IMR-90 (cell line): ENCODE measurements around the gene STK10. TPM values are rescaled to one million over a fixed set of nuclear protein-coding genes. Genes with fewer than 3 reads are reported as not detected.

ENCODE experiments used
- ATAC-seq: fragments of 200-7000 bp; cut with Tn5 transposase; 2 replicates; pipeline ENCODE4 v1.9.1; 2020; ENCODE audit warnings: low read depth, mild to moderate bottlenecking, moderate library complexity
- BruUV-seq: library from RNA; stranded (reverse); fragments of 400-500 nt; replicated peaks from 2 replicates; lab custom pipeline; 2021; lab: Mats Ljungman, UMichigan
- CTCF ChIA-PET: fragments of 300-600 bp; formaldehyde crosslinking; extraction: SDS; loops from one replicate; lab custom pipeline; 2021; ENCODE audit warnings: antibody characterized with exemption; lab: Yijun Ruan, JAX
- POLR2A ChIA-PET: fragments of 300-600 bp; sonication (Branson Sonifier 250); formaldehyde crosslinking; loops from one replicate; lab custom pipeline; 2022; ENCODE audit warnings: antibody characterized with exemption; ENCODE audit not compliant: unreplicated experiment; lab: Charles Lee
- DNase-seq: peaks from one replicate; pipeline ENCODE4 v3.0.0; 2013
- H2AFZ ChIP-seq: replicated peaks from 2 replicates; pipeline ENCODE3; 2013; ENCODE audit warnings: low read length, mild to moderate bottlenecking; ENCODE audit not compliant: poor library complexity
- H2AK5ac ChIP-seq: 2 replicates; pipeline ENCODE4 v1.6.1; 2013; ENCODE audit warnings: low read depth, low read length, inconsistent platforms
- H2AK9ac ChIP-seq: replicated peaks from 2 replicates; pipeline ENCODE3; 2013; ENCODE audit warnings: mild to moderate bottlenecking, low read depth, low read length, moderate library complexity; ENCODE audit not compliant: poor library complexity
- H2BK120ac ChIP-seq: 2 replicates; pipeline ENCODE4 v1.6.1; 2013; ENCODE audit warnings: low read depth, low read length, inconsistent platforms
- H2BK15ac ChIP-seq: 3 replicates; pipeline ENCODE4 v1.6.1; 2013; ENCODE audit warnings: low read depth, low read length, inconsistent platforms
- H2BK20ac ChIP-seq: 2 replicates; pipeline ENCODE4 v1.6.1; 2013; ENCODE audit warnings: low read depth, mild to moderate bottlenecking, inconsistent platforms, low read length, moderate library complexity
- H2BK5ac ChIP-seq: 2 replicates; pipeline ENCODE4 v1.6.1; 2013; ENCODE audit warnings: mild to moderate bottlenecking, low read depth, low read length, inconsistent platforms; ENCODE audit not compliant: poor library complexity, severe bottlenecking
- H3K14ac ChIP-seq: replicated peaks from 2 replicates; pipeline ENCODE4 v1.6.1; 2013; ENCODE audit warnings: low read depth, low read length, inconsistent platforms
- H3K18ac ChIP-seq: 2 replicates; pipeline ENCODE4 v1.6.1; 2013; ENCODE audit warnings: low read depth, low read length, control low read depth
- H3K23ac ChIP-seq: 2 replicates; pipeline ENCODE4 v1.6.1; 2013; ENCODE audit warnings: low read depth, low read length, inconsistent platforms
- H3K27ac ChIP-seq: 2 replicates; pipeline ENCODE4 v1.5.1; 2013; ENCODE audit warnings: mild to moderate bottlenecking, control low read depth, low read length; ENCODE audit not compliant: insufficient read depth
- H3K27me3 ChIP-seq: 2 replicates; pipeline ENCODE4 v1.6.1; 2013; ENCODE audit warnings: low read length; ENCODE audit not compliant: control insufficient read depth, insufficient read depth
- H3K36me3 ChIP-seq: 2 replicates; pipeline ENCODE4 v1.6.1; 2013; ENCODE audit warnings: low read length, mixed read lengths; ENCODE audit not compliant: control insufficient read depth, insufficient read depth
- H3K4ac ChIP-seq: 2 replicates; pipeline ENCODE4 v1.6.1; 2013; ENCODE audit warnings: low read depth, low read length, inconsistent platforms
- H3K4me1 ChIP-seq: 2 replicates; pipeline ENCODE4 v1.6.1; 2013; ENCODE audit warnings: low read length, mixed read lengths; ENCODE audit not compliant: control insufficient read depth, insufficient read depth
- H3K4me2 ChIP-seq: 2 replicates; pipeline ENCODE4 v1.6.1; 2013; ENCODE audit warnings: low read depth, mild to moderate bottlenecking, control low read depth, low read length, moderate library complexity
- H3K4me3 ChIP-seq: 2 replicates; pipeline ENCODE4 v1.5.1; 2013; ENCODE audit warnings: low read depth, mild to moderate bottlenecking, control low read depth, low read length, moderate library complexity; ENCODE audit not compliant: insufficient read depth
- H3K56ac ChIP-seq: 2 replicates; pipeline ENCODE4 v1.6.1; 2013; ENCODE audit warnings: low read length, inconsistent platforms; ENCODE audit not compliant: insufficient read depth; ENCODE audit errors: extremely low read depth
- H3K79me1 ChIP-seq, 2 experiments: 2 replicates each; pipeline ENCODE4 v1.6.1; 2013; ENCODE audit warnings: low read length in 2 of 2, inconsistent platforms in 1 of 2, low read depth in 1 of 2
- H3K9ac ChIP-seq: 2 replicates; pipeline ENCODE4 v1.6.1; 2013; ENCODE audit warnings: low read depth, low read length, control low read depth
- H3K9me1 ChIP-seq: 2 replicates; pipeline ENCODE4 v1.6.1; 2013; ENCODE audit warnings: low read length, inconsistent platforms; ENCODE audit not compliant: insufficient read depth
- H3K9me3 ChIP-seq: 2 replicates; pipeline ENCODE4 v1.6.1; 2013; ENCODE audit warnings: low read length; ENCODE audit not compliant: control insufficient read depth, insufficient read depth
- H4K20me1 ChIP-seq: 2 replicates; pipeline ENCODE4 v1.6.1; 2013; ENCODE audit warnings: low read length, inconsistent platforms; ENCODE audit not compliant: insufficient read depth
- H4K5ac ChIP-seq: 2 replicates; pipeline ENCODE4 v1.6.1; 2013; ENCODE audit warnings: mild to moderate bottlenecking, low read depth, low read length, control low read depth
- H4K8ac ChIP-seq, 2 experiments: 2 replicates each; pipeline ENCODE4 v1.6.1; 2013; ENCODE audit warnings: low read depth in 2 of 2, low read length in 2 of 2, control low read depth in 1 of 2, inconsistent platforms in 1 of 2
- H4K91ac ChIP-seq: 2 replicates; pipeline ENCODE4 v1.6.1; 2013; ENCODE audit warnings: low read depth, low read length, inconsistent platforms; ENCODE audit not compliant: insufficient read depth
- BHLHE40 ChIP-seq: fragments of 150-350 bp; IDR thresholded peaks from 2 replicates; pipeline ENCODE4 v1.6.1; 2016; ENCODE audit warnings: mild to moderate bottlenecking, low read depth, low read length
- CEBPB ChIP-seq: IDR thresholded peaks from 2 replicates; pipeline ENCODE4 v1.6.1; 2012; ENCODE audit warnings: low read depth, low read length, improper control_type of control experiment
- CHD1 ChIP-seq: IDR thresholded peaks from 2 replicates; pipeline ENCODE4 v1.6.1; 2012; ENCODE audit warnings: low read depth, low read length, improper control_type of control experiment
- CTCF ChIP-seq: conservative IDR thresholded peaks from 2 replicates; pipeline ENCODE4 v1.5.1; 2012; ENCODE audit warnings: mild to moderate bottlenecking, low read depth, low read length, improper control_type of control experiment
- FOS ChIP-seq: fragments of 150-350 bp; IDR thresholded peaks from 2 replicates; pipeline ENCODE4 v1.6.1; 2016; ENCODE audit warnings: low read depth, low read length
- MAFK ChIP-seq: IDR thresholded peaks from 2 replicates; pipeline ENCODE4 v1.6.1; 2012; ENCODE audit warnings: low read depth, low read length, improper control_type of control experiment
- MAZ ChIP-seq: IDR thresholded peaks from 2 replicates; pipeline ENCODE4 v1.6.1; 2012; ENCODE audit warnings: low read depth, mild to moderate bottlenecking, low read length, improper control_type of control experiment, moderate library complexity, borderline replicate concordance
- MXI1 ChIP-seq: IDR thresholded peaks from 2 replicates; pipeline ENCODE4 v1.6.1; 2012; ENCODE audit warnings: low read depth, mild to moderate bottlenecking, low read length, moderate library complexity, borderline replicate concordance
- POLR2A ChIP-seq: IDR thresholded peaks from 2 replicates; pipeline ENCODE4 v1.6.1; 2012; ENCODE audit warnings: mild to moderate bottlenecking, low read depth, low read length
- RAD21 ChIP-seq: IDR thresholded peaks from 2 replicates; pipeline ENCODE4 v1.6.1; 2012; ENCODE audit warnings: low read length, improper control_type of control experiment
- RCOR1 ChIP-seq: IDR thresholded peaks from 2 replicates; pipeline ENCODE4 v1.6.1; 2012; ENCODE audit warnings: mild to moderate bottlenecking, low read length, improper control_type of control experiment; ENCODE audit not compliant: insufficient replicate concordance
- RFX5 ChIP-seq: IDR thresholded peaks from 2 replicates; pipeline ENCODE4 v1.8.0; 2012; ENCODE audit warnings: low read depth, mild to moderate bottlenecking, low read length, moderate library complexity
- SMC3 ChIP-seq: fragments of 150-350 bp; IDR thresholded peaks from 2 replicates; pipeline ENCODE4 v1.6.1; 2016; ENCODE audit warnings: low read depth, mild to moderate bottlenecking, antibody characterized with exemption, low read length, moderate library complexity
- USF2 ChIP-seq: fragments of 150-350 bp; IDR thresholded peaks from 2 replicates; pipeline ENCODE4 v1.6.1; 2017; ENCODE audit warnings: mild to moderate bottlenecking, antibody characterized with exemption, low read length, low read depth
- WGBS, 2 experiments: methylation state at CpG; one replicate each; pipeline versions ENCODE4 v1.1.5 to v1.1.7; 2013; ENCODE audit warnings: missing lambda C conversion rate in 2 of 2; ENCODE audit not compliant: insufficient read length in 1 of 2; ENCODE audit errors: extremely low coverage in 2 of 2; 5-methylcytosine and 5-hydroxymethylcytosine counted together
- dilution Hi-C: fragments of 300-500 bp; cut with HindIII; formaldehyde crosslinking; loops from one replicate; pipeline ENCODE4 v1.14.3; 2018; ENCODE audit warnings: low sequenced_read_pairs; ENCODE audit not compliant: unreplicated experiment
- in situ Hi-C: fragments of 300-500 bp; cut with MboI; formaldehyde crosslinking; loops from 3 replicates; pipeline ENCODE4 v1.14.3; 2019; ENCODE audit warnings: low sequenced_read_pairs, inconsistent platforms, mixed read lengths
- intact Hi-C: fragments of 100-400 bp; cut with micrococcal nuclease; formaldehyde crosslinking; loops from 2 replicates; pipeline ENCODE4 v1.10.0; 2022
- polyA plus RNA-seq, 3 experiments: library from polyadenylated mRNA; depleted of rRNA; stranded (reverse); fragments of >200 nt; gene quantifications; 2 replicates each; pipeline ENCODE4 v1.2.3, GENCODE V29; 2012; ENCODE audit warnings: low replicate concordance in 1 of 3
- total RNA-seq: library from RNA; depleted of rRNA; stranded (reverse); fragments of >200 nt; gene quantifications from 2 replicates; pipeline ENCODE4 v1.2.3, GENCODE V29; 2012
- TF ChIP-seq, protein P1 (sequence below): fragments of 150-350 bp; IDR thresholded peaks from 2 replicates; pipeline ENCODE4 v1.6.1; 2016; ENCODE audit warnings: low read depth, mild to moderate bottlenecking, low read length, moderate library complexity, borderline replicate concordance

The STK10 gene
- total and polyA plus RNA-seq, 2 of the 4 experiments (the other 2 are of a cell fraction): 15.4 to 18.5 TPM

GRCh38 chr5:172162323-172162986, 25.6 kb downstream of the STK10 start:
- peak; percentile 55 for ATAC-seq

More at GRCh38 chr5:172162323-172162986, 25.6 kb downstream of the STK10 start:
- Histone ChIP-seq H4K8ac (no peak overlapping the region), H3K14ac (no peak overlapping the region), H2BK5ac (no peak overlapping the region), H2BK20ac (no peak overlapping the region), H3K4me2 (no peak overlapping the region), H2BK120ac (no peak overlapping the region), H4K20me1 (peaks cover 45% of the 10 kb centered on the region), H2AFZ (no peak overlapping the region), H3K18ac (no peak overlapping the region), H2AK9ac (peak overlapping the region; percentile 82), H2BK15ac (no peak overlapping the region), H3K9me1 (peaks cover 38% of the 10 kb centered on the region), H3K9ac (no peak overlapping the region), H3K4me3 (no peak overlapping the region), H3K4ac (no peak overlapping the region; the same call in 1 of the 2 replicates), H3K56ac (no peak overlapping the region), H3K9me3 (no peaks in the 10 kb centered on the region), H3K27ac (no peak overlapping the region), H3K23ac (no peak overlapping the region), H3K36me3 (no peaks in the 10 kb centered on the region), H2AK5ac (peak overlapping the region; percentile 59; the same call in 1 of the 2 replicates), H3K79me1 (peaks cover 29 to 71% of the 10 kb centered on the region in 2 experiments), H3K4me1 (peaks cover 10% of the 10 kb centered on the region), H4K91ac (no peak overlapping the region), H4K5ac (no peak overlapping the region), H3K27me3 (no peaks in the 10 kb centered on the region)
- intact Hi-C loops (no loop called here), dilution Hi-C loops (no loop called here), in situ Hi-C loops (no loop called here)
- DNase-seq: peak; percentile 50
- CTCF ChIA-PET: interaction anchor here (0.6 to 2.0 kb wide), 2 partner anchors 12 to 141 kb away, joined by 5 to 7 read pairs; no protein-coding TSS in a partner anchor
- WGBS, 2 experiments: 95% methylated on average over 3 of the region's 5 CpGs; no CpG with 5 or more reads in 1 of the 2 experiments
- TF ChIP-seq CTCF: 0 out of 2 replicates have a peak, but pooled peaks have one; percentile 9
- TF ChIP-seq MAZ: no peak
- no peak for TF ChIP-seq MAFK
- TF ChIP-seq BHLHE40: no peak
- no peak for TF ChIP-seq CEBPB
- no peak for TF ChIP-seq RFX5
- TF ChIP-seq SMC3: peak; percentile 8; the same call in 1 of the 2 replicates
- no peak for TF ChIP-seq USF2
- TF ChIP-seq POLR2A: no peak
- no peak for TF ChIP-seq FOS
- TF ChIP-seq CHD1: no peak
- no peak for TF ChIP-seq RCOR1
- TF ChIP-seq, protein P1, sequence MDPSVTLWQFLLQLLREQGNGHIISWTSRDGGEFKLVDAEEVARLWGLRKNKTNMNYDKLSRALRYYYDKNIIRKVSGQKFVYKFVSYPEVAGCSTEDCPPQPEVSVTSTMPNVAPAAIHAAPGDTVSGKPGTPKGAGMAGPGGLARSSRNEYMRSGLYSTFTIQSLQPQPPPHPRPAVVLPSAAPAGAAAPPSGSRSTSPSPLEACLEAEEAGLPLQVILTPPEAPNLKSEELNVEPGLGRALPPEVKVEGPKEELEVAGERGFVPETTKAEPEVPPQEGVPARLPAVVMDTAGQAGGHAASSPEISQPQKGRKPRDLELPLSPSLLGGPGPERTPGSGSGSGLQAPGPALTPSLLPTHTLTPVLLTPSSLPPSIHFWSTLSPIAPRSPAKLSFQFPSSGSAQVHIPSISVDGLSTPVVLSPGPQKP: no peak
- no peak for TF ChIP-seq MXI1
- TF ChIP-seq RAD21: no peak
- POLR2A ChIA-PET: no interaction called here
- no TSS peak for BruUV-seq
